ENCODE results near the gene ZBP1.

Gene ZBP1, protein sequence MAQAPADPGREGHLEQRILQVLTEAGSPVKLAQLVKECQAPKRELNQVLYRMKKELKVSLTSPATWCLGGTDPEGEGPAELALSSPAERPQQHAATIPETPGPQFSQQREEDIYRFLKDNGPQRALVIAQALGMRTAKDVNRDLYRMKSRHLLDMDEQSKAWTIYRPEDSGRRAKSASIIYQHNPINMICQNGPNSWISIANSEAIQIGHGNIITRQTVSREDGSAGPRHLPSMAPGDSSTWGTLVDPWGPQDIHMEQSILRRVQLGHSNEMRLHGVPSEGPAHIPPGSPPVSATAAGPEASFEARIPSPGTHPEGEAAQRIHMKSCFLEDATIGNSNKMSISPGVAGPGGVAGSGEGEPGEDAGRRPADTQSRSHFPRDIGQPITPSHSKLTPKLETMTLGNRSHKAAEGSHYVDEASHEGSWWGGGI
- total RNA-seq, result 0 to 5.3 (median 0.24) reads per million in 18 experiments

DNA sequence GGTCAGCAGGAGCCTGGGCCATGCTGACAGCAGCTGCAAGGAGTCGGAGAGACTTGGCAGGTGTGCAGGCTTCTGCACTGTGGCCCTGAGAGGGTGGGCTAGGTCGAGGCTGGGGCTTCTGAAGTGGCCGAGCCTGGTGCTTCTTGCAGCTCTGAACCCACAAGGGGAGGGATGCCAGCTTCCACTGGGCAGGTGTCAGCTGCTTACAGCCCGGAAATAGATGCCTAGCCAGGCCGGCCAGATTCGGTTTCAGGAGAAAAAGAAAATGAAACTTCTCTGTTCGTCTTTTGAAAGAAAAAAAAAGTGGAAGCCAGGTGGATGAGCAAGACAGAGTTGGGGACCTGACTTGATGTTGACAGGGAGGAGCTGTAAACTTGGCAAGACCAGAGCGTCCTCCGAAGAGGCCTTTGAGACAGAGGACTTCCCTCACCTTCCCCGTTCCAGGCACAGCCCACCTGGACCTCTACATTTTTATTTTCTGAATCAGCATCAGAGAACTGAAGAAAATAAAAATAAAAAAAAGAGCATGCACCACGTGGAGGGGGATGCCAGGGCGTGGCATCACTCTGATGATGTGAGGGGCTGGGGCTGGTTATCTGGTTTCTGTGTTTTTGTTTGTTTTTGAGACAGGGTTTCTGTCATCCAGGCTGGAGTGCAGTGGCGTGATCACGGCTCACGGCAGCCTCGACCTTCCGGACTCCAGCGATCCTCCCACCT, at the start of gene ZBP1:
ZBP1 (minus strand) TSS at position 153 of the 717 bp plus-strand sequence; CDS start at position 22, 131 bp downstream.
- DNase-seq, result peak in 1 of 2 donors; percentile 8

DNA sequence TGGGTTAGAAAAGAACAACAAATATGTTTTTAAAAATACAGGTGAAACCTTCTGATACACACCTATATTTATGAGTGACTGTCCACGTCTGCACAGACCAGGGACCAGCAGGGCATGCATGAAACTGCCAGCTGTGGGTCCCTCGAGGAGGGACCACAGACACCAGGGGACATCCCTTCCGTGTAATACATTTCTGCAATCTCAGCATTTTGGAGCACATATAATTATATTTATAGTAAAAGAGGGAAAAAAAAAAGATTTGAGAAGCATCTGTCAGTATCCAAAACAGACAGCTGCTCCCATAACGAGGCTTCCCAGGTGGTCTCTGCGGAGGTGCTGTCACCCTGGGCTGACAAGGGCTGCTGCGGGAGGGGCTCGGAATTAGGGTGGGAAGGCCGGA, 49.4 kb upstream of the ZBP1 start:
- no peak for DNase-seq

DNA sequence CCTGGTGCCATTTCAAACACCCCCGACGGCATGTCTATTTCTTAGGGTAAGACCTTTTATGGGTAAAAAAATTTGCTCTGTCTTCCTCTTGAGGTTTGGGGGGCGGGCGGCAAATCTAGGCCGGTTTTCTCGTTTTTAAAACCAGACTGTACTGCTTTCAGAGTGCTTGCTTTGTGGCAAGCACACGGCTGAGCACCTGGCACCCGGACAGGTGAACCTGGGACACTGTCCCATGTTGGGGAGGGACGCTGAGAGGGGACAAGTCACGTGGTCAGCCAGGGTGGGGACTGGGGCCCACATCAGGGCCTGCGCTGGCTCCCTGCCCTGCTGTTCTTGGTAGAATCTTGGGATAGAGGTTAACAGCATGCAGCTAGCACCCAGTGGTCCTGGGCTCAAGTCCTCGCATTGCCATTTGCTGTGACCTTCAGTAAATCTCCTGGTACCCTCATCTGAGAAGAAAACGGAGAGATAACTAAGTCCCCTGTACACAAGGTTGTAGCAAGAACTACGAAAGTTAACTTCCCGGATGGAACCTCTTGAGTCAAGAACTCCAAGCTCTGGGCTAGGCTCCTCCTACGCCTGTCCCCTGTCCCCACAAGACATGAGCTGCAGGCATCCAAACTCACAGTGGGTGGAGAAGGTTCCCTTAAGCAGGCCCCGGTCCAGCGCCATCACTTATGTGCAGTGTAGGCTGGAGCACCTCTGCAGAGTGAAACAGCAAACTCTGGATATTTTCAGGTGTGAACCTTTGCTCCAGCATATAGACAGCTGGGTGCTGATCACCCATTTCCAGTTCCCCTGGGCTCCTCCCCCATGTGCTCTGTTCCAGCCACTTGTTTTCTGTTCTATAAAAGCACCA, 47.9 kb upstream of the ZBP1 start:
- DNase-seq, result no peak

DNA sequence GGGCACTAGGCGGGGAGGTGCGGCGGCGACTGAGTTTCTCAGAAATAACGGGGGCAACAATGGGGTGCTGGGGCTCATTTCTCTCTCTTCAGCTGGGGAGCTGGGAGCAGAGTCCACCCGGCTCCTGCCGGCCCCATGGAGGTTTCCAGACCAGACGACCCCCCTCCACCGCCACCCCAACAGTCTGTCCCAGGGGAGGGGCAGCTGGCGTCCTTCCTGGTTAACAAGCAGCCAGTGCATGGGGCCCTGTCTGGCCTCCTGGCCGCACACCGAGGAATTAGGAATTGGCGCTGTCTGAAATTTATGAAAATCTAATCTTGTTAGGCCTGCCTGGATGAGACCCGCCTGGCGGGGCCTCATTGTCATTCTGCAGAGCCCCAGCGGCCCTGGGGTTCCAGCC, 47.2 kb upstream of the ZBP1 start:
- no peak for DNase-seq

DNA sequence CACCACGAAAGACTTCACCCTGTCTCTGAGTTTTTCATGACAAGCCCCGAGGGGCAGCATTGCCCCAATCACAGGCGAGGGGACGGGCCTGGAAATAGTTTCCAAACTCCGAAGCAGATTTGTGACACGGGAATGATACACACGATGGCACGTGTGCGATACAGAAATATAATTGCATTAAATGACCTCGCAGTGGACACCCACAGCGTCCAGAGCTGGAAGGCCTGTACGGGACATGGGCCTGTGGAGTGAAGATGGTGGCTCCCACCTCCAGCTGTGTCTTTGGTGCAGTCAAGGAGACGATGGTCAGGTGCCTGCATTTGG, 46.6 kb upstream of the ZBP1 start:
- DNase-seq, result no peak

DNA sequence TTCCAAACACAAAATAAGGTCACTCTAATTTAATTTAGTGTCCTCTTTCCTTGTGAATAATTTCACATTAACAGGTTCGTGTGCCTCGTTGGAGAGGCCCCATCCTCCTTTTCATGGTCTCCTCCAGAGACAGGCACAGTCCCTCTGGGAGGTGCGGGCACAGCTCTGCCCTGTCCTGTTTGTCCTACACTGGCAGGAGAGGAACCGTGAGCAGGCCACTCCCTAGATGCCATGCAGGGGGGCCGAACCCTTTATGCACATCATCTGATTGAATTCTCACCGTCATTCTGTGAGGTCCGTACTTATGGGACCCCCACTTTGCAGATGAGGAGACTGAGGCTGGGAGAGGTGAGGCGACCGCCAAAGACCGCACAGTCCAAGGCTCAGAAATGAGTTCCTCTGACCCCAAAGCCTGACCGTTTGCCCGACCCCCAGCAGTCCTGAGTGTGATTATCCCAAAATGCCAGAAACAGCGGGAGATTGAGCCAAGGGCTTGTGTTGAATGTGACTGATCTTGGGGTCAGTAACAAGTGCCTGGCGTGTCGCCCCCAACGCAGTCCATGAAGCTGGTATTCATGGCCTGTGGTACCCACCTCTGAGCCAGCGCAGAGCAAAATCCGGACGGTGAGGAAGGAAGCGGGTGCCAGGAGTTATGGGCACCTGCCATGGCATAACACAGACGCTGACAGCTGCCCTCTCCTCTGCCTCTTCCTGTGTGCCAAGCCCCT, 46.0 kb upstream of the ZBP1 start:
- no peak for DNase-seq

DNA sequence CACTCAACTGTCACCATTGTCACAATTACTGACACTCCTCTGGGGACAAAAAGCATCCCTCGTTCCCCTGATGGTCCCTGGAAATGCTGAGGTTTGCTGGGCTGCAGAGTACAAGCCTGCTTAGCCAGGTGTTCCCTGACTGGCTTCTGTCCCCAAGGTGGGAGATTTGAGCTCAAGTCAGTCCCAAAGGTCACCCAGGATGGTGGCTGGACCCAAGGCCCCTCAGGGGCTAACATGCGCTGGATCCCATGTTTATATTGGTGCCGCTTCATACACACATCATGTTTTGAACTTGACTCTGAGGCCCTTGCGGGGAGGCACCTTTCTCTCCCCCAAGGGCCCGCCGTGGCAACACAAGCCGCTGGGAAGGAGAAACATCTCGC, 45.4 kb upstream of the ZBP1 start:
- no peak for DNase-seq

DNA sequence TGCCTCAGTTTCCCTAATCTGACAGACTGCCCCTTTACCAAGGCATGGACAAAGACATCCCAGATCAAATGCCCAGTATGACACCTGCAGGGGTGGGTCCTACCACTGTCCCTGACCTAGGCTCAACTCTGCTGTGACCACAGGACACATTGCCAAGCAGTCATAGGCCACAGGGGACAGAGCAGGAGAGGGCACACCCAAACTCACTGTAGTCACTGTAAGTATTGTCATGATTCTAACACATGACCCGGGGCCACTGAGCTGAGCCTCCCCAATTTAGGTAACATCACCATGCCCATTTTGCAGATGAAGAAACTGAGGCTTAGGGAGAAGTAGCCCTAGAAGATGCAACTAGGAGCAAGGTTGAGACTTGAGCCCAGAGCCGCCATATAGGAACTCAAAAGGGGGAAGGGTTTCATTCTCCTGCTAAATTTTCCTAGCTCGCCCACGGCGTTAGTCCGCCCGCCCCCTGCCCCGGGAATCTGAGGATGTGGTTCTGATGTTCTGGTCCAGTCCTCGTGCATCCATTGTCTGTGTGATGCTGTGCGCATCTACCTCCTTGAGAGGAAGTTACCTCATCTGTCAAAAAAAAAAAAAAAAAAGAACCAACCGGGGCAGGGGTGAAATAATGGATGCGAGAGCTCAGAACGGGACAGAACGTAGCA, 44.8 kb upstream of the ZBP1 start:
- no peak for DNase-seq

DNA sequence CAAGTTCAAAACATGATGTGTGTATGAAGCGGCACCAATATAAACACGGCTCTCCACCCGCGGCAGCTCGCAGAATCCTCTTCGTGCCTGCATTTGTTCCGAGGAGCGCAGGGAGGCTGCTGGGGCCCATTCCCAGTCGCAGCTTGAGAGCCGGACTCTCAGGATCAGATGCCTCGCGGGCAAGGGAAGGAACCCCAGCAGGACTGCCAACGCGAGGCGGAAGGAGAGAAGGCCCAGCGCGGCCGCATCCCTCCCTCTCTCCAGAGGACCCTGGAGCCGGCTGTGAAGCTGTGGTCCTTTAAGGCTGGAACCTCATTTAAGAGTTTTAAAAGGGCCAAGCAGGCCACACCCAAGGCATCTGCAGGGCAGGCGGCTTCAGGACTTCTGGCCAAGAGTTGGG, 44.2 kb upstream of the ZBP1 start:
- no peak for DNase-seq

DNA sequence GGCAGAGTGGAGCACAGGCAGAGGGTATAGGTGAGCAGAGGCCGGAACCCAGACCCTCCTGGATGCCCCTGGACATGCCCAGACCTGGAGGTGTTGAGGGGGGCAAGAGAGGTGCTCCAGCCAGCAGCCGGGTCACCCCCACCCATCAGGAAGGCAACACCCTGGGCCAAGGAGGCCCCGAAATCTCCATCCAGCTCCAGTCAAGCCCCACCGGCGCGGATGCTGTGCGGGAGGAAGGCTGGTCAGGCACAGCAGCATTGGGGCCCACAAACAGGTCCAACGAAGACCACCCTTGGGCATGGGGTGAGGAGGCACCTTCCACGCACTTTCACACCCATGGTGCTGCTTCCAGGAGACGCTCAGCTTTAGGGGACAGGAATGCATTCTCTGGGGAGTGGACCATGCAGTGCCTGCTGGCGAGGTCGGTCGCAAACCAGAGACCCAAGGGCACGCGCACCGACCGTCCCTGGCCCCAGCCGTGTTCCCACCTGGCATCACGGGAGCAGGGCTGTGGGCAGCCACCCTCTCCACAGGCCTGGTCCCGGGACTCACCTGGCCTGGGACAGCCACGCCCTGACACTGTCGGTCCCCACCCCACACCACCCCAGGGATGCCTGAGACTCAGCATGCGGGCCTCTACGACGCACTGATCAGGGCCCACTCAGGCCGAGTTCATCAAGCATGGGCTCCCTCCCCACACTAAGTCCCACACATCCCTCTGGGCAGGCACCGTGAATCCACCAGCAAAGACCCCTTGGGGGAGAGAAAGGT, 43.6 kb upstream of the ZBP1 start:
- no peak for DNase-seq

DNA sequence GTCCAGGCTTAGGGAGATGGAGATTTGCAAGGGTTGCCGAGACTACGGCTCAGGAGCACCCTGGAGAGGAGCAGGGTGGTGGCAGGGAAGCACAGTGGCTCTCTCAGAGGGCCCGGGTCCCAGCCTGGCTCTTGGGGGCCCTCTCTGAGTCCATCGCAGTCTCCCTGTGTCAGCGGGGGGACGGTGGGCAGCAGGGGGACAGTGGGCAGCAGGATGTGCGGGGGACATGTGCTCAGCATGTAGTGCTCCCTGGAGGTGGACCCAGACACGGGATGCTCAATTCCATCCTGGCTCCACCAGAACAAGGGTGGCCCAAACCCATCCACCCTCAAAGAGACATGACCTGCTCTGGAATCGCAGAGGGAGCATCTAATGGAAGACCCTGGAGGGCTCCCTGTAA, 43.0 kb upstream of the ZBP1 start:
- DNase-seq, result no peak

DNA sequence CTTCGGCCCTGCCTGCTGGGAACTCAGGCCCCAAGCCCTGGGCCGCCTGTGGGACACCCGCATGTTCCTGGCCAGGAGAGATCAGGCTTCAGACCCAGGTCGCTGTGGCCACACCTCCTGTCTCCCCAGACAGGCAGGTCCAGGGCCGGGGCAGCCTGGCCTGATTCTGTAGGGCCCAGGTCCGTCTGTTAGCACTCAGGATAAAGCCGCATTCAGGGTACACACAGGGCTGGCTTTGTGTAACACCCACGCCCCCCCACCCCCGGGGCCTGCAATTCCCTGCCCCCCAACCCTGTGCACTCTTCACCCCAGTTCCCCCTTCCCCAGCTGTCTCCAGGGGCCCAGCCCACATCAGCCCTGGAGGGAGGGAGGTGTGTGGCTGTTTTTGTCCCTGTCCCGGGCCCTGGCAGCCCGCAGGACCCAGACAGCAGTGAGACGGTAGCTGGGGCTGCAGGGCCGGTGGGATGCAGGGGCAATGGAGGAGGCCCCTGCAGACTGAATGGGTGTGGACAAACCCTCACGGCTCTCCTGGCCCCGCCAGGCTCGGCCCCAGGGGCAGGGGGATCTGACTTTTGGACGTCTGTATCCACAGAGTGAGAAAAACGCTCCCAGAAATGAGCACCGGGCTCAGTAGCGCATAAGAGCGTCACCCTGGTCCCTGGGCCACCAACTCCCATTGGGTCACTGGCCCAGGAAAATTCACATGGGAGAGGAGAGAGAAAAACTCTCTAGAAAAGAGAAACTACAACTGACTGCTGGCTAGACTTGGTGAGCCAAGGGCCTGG, 42.4 kb upstream of the ZBP1 start:
- DNase-seq, result no peak

DNA sequence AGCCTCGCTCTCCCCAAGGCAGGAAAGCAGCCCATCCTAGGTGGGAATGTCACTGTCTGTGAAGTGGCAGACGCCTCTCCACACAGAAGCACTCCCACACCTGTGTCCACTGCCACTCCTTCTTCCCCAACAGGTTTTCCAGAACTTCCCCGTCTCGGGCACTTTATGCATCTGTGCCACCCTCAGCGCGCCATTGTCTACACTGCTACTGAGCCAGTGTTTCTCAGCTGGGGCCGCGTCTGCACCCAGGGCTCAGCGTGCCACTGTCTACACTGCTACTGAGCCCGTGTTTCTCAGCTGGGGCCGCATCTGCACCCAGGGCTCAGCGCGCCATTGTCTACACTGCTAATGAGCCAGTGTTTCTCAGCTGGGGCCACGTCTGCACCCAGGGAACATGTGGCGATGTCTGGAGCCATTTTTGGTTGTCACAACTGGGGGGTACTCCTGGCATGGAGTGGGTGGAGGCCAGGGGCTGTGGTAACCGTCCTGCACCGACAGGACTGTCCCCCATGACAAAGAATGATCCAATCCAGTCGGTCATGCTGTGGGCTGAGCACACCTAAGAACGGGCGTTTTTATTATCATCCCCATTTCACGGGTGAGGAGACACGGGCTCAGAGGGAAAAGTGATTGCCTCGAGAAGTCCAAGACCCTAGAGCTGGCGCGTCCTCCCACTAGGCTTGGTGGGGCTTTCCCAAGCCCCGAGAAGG, 41.7 kb upstream of the ZBP1 start:
- DNase-seq, result no peak

DNA sequence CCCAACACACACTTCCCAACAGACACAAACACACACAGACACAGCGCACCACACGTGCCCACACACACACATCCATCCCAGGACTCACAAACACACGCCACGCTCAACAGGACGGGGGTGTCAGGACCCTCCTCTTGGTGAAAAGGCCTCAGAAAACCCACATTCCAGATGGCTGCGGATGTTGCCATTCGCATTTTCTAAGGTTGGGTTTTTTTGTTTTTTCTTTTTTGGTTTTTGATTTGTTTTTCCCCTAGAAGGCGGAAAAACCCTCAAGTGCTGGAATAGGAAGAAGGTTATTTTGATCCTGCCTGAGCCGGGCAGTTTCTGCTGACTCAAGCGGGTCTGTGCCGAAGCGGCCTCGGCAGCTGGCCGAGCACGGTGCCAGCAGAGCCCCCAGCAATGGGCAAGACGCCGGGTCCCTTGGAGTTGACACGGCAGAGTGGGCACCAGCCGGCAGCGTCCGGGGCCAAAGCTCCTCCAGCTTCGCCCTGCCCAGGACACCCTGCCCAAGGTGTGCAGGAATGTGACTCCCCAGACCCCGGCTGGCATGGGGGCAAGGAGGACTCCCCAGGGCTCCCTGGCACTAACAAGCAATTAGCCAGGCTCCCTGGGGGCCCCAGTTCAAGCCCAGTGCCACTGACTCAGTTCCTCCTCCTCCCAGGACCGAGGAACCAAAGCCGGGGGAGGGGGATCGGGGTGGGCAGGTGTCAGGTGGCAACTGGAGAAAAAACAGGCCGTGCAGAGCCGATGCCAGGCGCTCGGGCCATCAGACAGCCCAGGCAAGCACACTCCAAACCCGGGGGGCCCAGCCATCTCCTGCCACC, 40.9 kb upstream of the ZBP1 start:
- no peak for DNase-seq

DNA sequence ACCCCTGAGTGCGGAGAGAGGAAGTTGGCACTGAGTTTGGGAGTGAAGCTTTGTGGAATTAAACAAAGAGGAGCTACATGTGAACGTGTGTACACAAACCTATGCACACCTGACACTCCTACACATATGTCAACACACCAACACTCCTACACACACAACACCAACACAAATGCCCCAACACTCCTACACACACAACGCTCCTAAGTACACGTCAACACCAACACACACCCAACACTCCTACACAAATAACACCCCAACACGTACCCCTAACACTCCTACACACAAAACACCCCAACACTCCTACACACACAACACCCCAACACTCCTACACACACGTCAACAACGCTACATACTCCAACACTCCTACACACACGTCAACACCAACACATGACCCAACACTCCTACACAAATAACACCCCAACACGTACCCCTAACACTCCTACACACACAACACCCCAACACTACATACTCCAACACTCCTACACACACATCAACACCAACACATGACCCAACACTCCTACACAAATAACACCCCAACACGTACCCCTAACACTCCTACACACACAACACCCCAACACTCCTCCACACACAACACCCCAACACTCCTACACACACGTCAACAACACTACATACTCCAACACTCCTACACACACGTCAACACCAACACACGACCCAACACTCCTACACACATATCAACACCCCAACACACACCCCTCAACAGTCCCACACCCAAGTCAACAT, 40.1 kb upstream of the ZBP1 start:
- no peak for DNase-seq

DNA sequence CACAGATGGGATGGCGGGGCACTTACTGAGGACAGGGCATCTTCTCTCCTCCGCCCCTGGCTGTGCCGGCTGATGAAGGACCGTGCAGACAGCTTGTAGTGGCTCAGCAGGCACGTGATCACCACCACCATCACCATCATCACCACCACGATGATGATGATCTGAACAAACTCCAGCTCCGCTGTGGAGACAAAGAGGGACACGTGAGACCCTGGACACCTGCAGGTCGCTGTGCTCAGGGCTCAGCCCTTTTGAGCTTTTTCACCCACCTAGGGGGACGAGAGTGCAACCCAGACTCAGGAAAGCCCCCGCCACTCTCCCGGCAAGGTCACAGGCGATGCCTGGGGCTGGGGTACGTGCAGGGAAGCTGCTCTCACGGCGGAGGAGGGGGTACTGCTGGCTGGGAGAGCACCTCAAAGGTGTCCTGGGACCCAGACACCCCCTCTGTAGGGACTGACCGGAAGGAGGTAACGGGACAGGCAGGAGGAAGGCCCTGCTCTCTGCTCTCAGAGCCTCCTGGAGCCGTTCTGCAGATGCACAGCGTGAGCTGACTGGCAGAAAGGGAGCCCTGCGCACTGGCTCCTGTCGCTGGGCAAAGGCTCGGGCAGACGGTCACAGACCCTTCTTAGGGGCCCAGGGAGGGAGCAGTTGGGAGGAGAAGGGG, 39.4 kb upstream of the ZBP1 start:
- DNase-seq, result no peak

DNA sequence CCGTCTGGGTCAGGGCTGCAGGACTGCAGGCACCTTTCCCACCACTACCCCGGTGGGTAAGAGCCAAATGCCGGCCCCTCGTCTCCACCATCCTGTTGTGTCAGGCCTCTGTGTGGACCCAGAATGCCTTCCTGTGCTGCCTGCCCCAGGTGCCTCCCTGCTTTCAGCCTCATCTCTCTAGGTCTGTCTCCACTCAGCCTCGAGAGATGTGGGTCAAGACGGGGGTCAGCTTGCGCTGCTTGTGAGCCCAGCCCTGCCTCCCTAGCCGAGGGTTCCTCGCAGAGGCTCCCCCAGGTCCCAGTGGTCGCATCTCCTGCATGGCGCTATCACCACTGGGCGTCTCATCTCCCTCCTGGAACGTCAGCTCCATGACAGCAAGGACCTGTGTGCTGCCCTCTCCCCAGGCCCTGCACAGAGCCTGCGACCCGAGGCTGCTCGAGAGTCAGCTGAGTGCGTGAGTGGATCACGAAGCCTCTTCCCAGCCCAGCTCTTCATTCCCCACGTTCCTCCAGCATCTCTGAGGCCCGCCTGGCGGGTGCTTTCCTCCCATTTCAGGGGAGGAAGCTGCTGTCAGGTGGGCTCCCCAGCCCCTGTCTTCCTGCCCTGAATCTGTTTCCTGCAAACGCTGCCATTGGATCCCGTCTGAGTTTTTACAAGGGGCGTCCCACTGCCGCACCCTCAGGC, 38.7 kb upstream of the ZBP1 start:
- DNase-seq, result no peak
